Fibroblast of the conjunctiva (primary cell): Measurements from ENCODE around the gene MS4A6E.
"Not testable (repeated sequence)": the region's sequence is repeated elsewhere in the genome, so short reads cannot be mapped to it uniquely, and the experiment has no call there.

Experiments
- DNase-seq: peaks from one replicate; pipeline ENCODE4 v3.0.0-alpha.2; 2010; ENCODE audit warnings: low read depth

MS4A6E gene

GRCh38 chr11:60336767-60337391 is 9.8 kb downstream of the MS4A6E start:
- no peak for DNase-seq

- DNase-seq: no peak
Measured at GRCh38 chr11:60338053-60338452, 11.0 kb downstream of the MS4A6E start.

- no peak for DNase-seq
Measured at GRCh38 chr11:60339356-60339755, 12.3 kb downstream of the MS4A6E start.

- DNase-seq: no peak
Measured at GRCh38 chr11:60343094-60343704, 16.1 kb downstream of the MS4A6E start.

- no peak for DNase-seq
Measured at GRCh38 chr11:60344146-60344545, 17.1 kb downstream of the MS4A6E start.

GRCh38 chr11:60345489-60345888 is 18.4 kb downstream of the MS4A6E start:
- DNase-seq: no peak

GRCh38 chr11:60347084-60347797 is 20.2 kb downstream of the MS4A6E start:
- DNase-seq: no peak

- DNase-seq: no peak
Measured at GRCh38 chr11:60348116-60348515, 21.1 kb downstream of the MS4A6E start.

- DNase-seq: no peak
Measured at GRCh38 chr11:60349990-60350389, 22.9 kb downstream of the MS4A6E start.

- DNase-seq: no peak
Measured at GRCh38 chr11:60357771-60358170, 30.7 kb downstream of the MS4A6E start.

GRCh38 chr11:60360621-60361020 is 33.6 kb downstream of the MS4A6E start:
- DNase-seq: no peak

GRCh38 chr11:60362241-60362640 is 35.2 kb downstream of the MS4A6E start:
- DNase-seq: no peak

GRCh38 chr11:60363542-60364470 is 36.8 kb downstream of the MS4A6E start:
- DNase-seq: peak; percentile 6

GRCh38 chr11:60366262-60366904 is 39.3 kb downstream of the MS4A6E start:
- not testable (repeated sequence) for DNase-seq

- DNase-seq: no peak
Measured at GRCh38 chr11:60367009-60367408, 40.0 kb downstream of the MS4A6E start.

GRCh38 chr11:60367896-60368295 is 40.8 kb downstream of the MS4A6E start:
- DNase-seq: no peak

GRCh38 chr11:60370252-60370810 is 43.3 kb downstream of the MS4A6E start:
- no peak for DNase-seq

GRCh38 chr11:60370811-60371298 is 43.8 kb downstream of the MS4A6E start:
- no peak for DNase-seq

- no peak for DNase-seq
Measured at GRCh38 chr11:60371386-60371785, 44.3 kb downstream of the MS4A6E start.

- no peak for DNase-seq
Measured at GRCh38 chr11:60371854-60372253, 44.8 kb downstream of the MS4A6E start.

- no peak for DNase-seq
Measured at GRCh38 chr11:60372767-60373166, 45.7 kb downstream of the MS4A6E start.
